GM12865 (cell line): ENCODE data around the gene NF2.

Experiments
- DNase-seq: peaks from one replicate; pipeline ENCODE4 v3.0.0; 2010; ENCODE audit warnings: low read depth
- H3K4me3 ChIP-seq: 2 replicates; pipeline ENCODE4 v1.5.1; 2011; ENCODE audit warnings: mild to moderate bottlenecking, low read depth, low read length, control low read depth
- TF ChIP-seq, protein P1 (sequence below): IDR thresholded peaks from 2 replicates; pipeline ENCODE4 v1.5.1; 2011; ENCODE audit warnings: low read length, control low read depth, low read depth, inconsistent platforms; ENCODE audit not compliant: insufficient read depth; ENCODE audit errors: missing control alignments

Gene NF2

DNA sequence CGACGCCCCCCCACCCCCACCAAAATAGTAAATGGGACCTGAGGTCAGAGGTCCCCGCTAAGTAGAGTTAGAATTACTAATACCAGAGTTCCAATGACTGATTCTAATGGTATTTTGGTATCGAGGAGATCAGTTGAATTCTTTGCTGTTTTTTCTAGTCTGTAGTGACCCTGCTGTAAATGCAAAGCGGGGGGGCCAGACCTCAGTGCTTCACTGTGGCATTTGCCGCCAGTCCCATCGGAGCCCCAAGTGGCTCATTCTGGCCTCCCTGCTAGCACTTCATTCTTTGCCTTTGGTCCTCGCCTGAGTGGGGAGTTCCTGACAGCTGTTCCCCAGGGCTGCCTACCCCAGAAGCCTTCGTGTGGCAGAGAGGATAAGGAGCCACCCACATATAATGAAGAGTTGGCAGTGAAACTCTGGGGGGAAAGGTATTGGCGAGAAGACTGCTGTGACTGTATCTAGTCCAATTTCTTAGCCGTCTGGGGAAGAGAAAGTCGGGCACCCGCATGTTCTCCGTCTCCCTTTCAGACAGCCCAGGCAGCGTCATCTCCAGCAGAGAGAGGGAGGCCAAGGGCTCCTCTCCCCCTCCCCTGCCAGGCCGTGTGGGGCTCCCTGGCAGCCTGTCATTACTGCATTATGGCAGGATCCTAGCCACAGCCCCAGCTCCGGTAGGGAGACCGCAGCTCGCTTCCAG lies 96.9 kb downstream of the NF2 start:
- TF ChIP-seq, protein P1, sequence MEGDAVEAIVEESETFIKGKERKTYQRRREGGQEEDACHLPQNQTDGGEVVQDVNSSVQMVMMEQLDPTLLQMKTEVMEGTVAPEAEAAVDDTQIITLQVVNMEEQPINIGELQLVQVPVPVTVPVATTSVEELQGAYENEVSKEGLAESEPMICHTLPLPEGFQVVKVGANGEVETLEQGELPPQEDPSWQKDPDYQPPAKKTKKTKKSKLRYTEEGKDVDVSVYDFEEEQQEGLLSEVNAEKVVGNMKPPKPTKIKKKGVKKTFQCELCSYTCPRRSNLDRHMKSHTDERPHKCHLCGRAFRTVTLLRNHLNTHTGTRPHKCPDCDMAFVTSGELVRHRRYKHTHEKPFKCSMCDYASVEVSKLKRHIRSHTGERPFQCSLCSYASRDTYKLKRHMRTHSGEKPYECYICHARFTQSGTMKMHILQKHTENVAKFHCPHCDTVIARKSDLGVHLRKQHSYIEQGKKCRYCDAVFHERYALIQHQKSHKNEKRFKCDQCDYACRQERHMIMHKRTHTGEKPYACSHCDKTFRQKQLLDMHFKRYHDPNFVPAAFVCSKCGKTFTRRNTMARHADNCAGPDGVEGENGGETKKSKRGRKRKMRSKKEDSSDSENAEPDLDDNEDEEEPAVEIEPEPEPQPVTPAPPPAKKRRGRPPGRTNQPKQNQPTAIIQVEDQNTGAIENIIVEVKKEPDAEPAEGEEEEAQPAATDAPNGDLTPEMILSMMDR, result no peak
- no peak overlapping the region for H3K4me3 ChIP-seq

GRCh38 chr22:29700900-29701154 lies 97.4 kb downstream of the NF2 start:
- no peak for DNase-seq
- TF ChIP-seq, protein P1, result no peak
- no peak overlapping the region for H3K4me3 ChIP-seq

More for the DNA sequence above, 96.9 kb downstream of the NF2 start:
- no peak for DNase-seq

GRCh38 chr22:29701155-29701999 lies 97.9 kb downstream of the NF2 start:
- H3K4me3 ChIP-seq, result no peak overlapping the region
- peak; percentile 19 for DNase-seq
- TF ChIP-seq, protein P1, result no peak

DNA sequence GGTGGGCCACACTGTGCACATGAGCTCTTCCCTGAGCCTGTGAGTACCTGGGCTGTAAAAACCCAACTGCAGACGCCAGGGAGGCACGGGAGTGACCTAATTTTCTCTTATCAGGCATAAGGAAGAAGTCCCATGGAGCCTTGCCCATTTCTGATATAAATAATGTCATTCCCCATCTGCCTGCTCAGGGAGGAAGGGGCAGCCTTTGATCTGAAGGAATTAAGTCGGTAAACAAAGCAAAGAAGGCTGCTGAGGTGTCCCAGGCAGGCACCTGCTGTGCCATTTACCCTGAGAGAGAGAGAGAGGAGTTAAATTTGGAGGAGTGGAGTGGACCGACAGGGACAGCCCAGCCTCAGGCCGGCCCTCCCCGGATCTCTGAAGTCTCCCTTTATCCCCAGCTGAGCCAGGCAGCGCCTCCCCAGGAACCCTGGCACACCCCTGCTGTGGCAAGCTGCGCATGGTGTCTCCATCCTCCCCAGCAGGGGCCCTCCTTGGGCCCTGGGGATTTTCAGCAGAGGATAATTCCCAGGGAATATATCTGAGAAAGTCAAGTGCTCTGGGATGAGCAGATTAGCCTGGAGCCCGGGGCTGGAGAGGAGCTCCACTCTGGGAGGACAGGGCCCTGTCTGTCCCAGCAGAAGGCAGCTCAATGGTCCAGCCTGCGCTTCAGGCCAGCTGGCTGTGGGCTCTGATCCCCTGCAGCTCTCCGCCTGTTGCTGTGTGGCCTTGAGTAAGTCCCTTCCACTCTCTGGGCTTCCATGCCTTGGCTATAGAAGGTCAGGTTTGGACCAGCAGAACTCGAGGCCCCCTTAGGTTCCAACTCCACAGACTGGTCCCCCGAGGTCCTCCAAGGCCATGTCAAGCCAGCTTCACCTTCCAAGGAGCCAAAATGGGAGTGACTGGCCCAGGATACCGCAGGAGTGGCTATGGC lies 98.8 kb downstream of the NF2 start:
- TF ChIP-seq, protein P1, result no peak
- no peak for DNase-seq
- no peak overlapping the region for H3K4me3 ChIP-seq

DNA sequence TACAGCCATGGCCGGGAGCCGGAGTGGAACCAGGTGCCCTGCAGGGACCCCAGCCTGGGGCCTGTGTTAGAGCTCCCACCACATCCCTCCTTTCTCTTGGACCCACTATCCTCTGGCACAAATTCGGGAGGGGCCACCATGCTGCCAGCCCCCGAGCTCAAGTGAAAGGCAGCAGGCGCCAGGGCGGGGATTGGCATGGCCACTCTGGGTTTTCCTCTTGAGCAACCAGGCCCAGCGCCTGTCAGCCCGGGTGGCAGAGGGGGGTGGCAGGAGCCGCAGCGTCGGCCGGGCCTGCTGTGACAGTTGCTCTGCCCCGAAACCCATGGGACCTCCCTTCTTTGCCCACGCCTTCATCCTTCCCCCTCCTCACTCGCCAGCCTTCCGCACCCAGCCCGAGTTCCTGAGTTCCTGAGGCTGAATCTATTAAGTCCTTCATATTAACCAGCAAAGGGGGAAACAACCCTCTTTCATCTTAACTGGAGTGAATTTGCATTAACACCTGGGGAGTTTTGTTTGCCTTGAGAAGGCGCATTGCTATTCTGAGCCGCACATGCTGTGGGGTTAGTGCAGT lies 99.6 kb downstream of the NF2 start:
- peak; percentile 13 for DNase-seq
- TF ChIP-seq, protein P1, result no peak
- H3K4me3 ChIP-seq, result no peak overlapping the region

DNA sequence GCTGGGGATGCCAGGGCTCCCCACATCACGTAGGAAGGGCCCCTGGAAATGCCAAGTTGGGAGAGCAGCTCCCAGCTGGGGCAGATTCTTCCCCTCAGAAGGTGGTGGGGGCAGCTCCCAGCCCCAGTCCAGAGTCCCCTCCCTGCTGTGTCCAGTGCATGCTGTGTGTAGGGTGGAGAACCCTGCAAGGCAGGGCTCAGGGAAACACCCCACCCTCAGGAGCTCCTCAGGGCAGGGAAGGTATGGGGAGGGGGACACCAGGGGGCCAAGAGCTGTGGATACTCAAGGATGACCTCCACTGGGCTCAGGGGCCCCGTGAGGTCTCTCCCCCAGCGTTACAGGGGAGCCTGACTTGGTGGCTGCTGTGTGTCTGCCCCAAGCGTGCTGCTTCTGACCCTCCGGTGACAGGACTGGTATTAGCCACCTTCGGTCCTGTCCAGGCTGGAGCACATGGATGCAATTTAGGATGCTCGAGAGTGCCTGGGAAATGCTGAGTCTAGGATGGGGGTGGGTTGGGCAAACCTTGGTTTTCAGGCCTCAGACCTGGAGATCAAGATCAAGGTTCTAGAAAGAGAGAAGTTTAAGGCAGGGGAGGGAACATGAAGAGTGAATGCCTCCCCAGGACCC lies 100.2 kb downstream of the NF2 start:
- H3K4me3 ChIP-seq, result no peak overlapping the region
- no peak for DNase-seq
- TF ChIP-seq, protein P1, result no peak
